Measurements from ENCODE around the gene HMX2.

DNA sequence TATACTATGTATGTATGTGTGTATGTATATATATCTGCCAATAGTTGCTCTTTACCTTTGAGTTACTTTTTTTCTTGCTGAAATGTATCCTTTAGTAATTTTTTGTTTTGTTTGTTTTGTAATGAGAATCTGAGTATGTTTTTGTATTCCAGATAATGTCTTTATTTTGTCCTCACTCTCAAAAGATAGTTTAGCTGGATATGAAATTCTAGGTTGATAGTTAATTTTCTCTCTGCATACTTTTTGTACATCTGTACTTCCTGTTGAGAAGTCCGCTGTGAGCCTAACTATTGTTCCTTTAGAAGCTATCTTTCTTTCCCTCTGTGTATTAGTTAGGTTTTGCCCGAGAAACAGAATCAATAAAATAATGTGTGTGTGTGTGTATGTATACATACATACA, 35.8 kb downstream of the HMX2 start:
- TF ChIP-seq POLR2A (IDR thresholded peaks at IDR 0.05; ENCODE audit: borderline replicate concordance, extremely low read depth, insufficient read depth, insufficient read length) (no peak), YY1 (IDR thresholded peaks at IDR 0.05; ENCODE audit: extremely low read depth, insufficient replicate concordance, low read depth, low read length) (no peak)
- TF ChIP-seq, protein P1, sequence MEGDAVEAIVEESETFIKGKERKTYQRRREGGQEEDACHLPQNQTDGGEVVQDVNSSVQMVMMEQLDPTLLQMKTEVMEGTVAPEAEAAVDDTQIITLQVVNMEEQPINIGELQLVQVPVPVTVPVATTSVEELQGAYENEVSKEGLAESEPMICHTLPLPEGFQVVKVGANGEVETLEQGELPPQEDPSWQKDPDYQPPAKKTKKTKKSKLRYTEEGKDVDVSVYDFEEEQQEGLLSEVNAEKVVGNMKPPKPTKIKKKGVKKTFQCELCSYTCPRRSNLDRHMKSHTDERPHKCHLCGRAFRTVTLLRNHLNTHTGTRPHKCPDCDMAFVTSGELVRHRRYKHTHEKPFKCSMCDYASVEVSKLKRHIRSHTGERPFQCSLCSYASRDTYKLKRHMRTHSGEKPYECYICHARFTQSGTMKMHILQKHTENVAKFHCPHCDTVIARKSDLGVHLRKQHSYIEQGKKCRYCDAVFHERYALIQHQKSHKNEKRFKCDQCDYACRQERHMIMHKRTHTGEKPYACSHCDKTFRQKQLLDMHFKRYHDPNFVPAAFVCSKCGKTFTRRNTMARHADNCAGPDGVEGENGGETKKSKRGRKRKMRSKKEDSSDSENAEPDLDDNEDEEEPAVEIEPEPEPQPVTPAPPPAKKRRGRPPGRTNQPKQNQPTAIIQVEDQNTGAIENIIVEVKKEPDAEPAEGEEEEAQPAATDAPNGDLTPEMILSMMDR (IDR thresholded peaks at IDR 0.05 in 2 of 3, conservative IDR thresholded peaks at IDR 0.05 in 1 of 3; ENCODE audit: borderline replicate concordance in 1 of 3, insufficient read depth in 1 of 3, low read depth in 2 of 3, low read length in 2 of 3): no peak
